Measurements from ENCODE around the gene GRAMD4.

GRCh38 chr22:46654927-46655595 is 34.9 kb downstream of the GRAMD4 start:
- TF ChIP-seq CTCF (conservative IDR thresholded peaks at IDR 0.05 in 1 of 2, IDR thresholded peaks at IDR 0.05 in 1 of 2; ENCODE audit: extremely low read depth in 1 of 2, insufficient read depth in 1 of 2, low read depth in 1 of 2, low read length in 2 of 2): no peak
- no peak for TF ChIP-seq EZH2 (IDR thresholded peaks at IDR 0.05; ENCODE audit: borderline replicate concordance, low read length)

Measured in mammary epithelial cell (primary cell).